Ishikawa (cell line): ENCODE data around the gene ANKLE2.

Source experiments
- EP300 ChIP-seq: IDR thresholded peaks from 2 replicates; pipeline ENCODE4 v1.6.1; 2012; ENCODE audit warnings: borderline replicate concordance
- MAX ChIP-seq: IDR thresholded peaks from 2 replicates; pipeline ENCODE4 v1.6.1; 2012
- TAF1 ChIP-seq: IDR thresholded peaks from 2 replicates; pipeline ENCODE4 v1.6.1; 2012; ENCODE audit warnings: low read depth, mild to moderate bottlenecking
- TEAD4 ChIP-seq: IDR thresholded peaks from 2 replicates; pipeline ENCODE4 v1.6.1; 2012
- YY1 ChIP-seq: IDR thresholded peaks from 2 replicates; pipeline ENCODE4 v1.6.1; 2012; ENCODE audit warnings: low read depth

- TF ChIP-seq EP300 (no peak), YY1 (no peak), MAX (no peak), TAF1 (no peak), TEAD4 (no peak)
Measured at GRCh38 chr12:132747896-132748295, 13.7 kb downstream of the ANKLE2 start.
